CD14-positive monocyte (primary cell): ENCODE results near the gene MAPK12. TPM values are rescaled to one million over a fixed set of nuclear protein-coding genes. Genes with fewer than 3 reads are reported as not detected.

Experiments used
- DNase-seq, 3 donors: peaks; one replicate each; pipeline ENCODE4 v3.0.0-alpha.2; 2011 to 2022
- H2AFZ ChIP-seq: 2 replicates; pipeline ENCODE4 v1.6.0; 2012; ENCODE audit warnings: mild to moderate bottlenecking, low read depth, low read length, inconsistent platforms; ENCODE audit not compliant: insufficient read depth, poor library complexity, severe bottlenecking
- H3K27ac ChIP-seq, 2 donors: 1 replicate in 1 of 2; 2 replicates in 1 of 2; pipeline ENCODE4 v1.5.1; 2012 to 2013; ENCODE audit warnings: low read length in 2 of 2, control low read depth in 1 of 2, inconsistent platforms in 1 of 2, low read depth in 1 of 2, mild to moderate bottlenecking in 1 of 2
- H3K27me3 ChIP-seq, 2 donors: one replicate each; pipeline versions ENCODE4 v1.6.0 to v1.6.1; 2011 to 2013; ENCODE audit warnings: low read length in 2 of 2; ENCODE audit not compliant: control insufficient read depth in 2 of 2, insufficient read depth in 2 of 2
- H3K36me3 ChIP-seq, 2 donors: replicated peaks in 1 of 2; 1 replicate in 1 of 2; 2 replicates in 1 of 2; pipeline versions ENCODE4 v1.5.1 to v1.6.1; 2012 to 2013; ENCODE audit warnings: low read length in 2 of 2, control low read depth in 1 of 2, inconsistent platforms in 1 of 2, mild to moderate bottlenecking in 1 of 2; ENCODE audit not compliant: insufficient read depth in 2 of 2, control insufficient read depth in 1 of 2
- H3K4me1 ChIP-seq, 2 donors: 1 replicate in 1 of 2; 2 replicates in 1 of 2; pipeline versions ENCODE4 v1.5.1 to v1.6.1; 2012 to 2013; ENCODE audit warnings: low read length in 2 of 2, control low read depth in 1 of 2, inconsistent platforms in 1 of 2, mild to moderate bottlenecking in 1 of 2, moderate library complexity in 1 of 2; ENCODE audit not compliant: insufficient read depth in 2 of 2, control insufficient read depth in 1 of 2
- H3K4me2 ChIP-seq: replicated peaks from 2 replicates; pipeline ENCODE3; 2012; ENCODE audit warnings: low read length, moderate library complexity, mild to moderate bottlenecking; ENCODE audit not compliant: poor library complexity, severe bottlenecking; ENCODE audit errors: extremely low read depth
- H3K4me3 ChIP-seq, 3 experiments: fragments of 200-600 bp in 1 of 3; sonication (generic) in 1 of 3; replicated peaks in 1 of 3; 1 replicate in 2 of 3; 2 replicates in 1 of 3; pipeline ENCODE4 v1.5.1; 2011 to 2013; ENCODE audit warnings: low read length in 3 of 3, mild to moderate bottlenecking in 3 of 3, control low read depth in 2 of 3, low read depth in 2 of 3, inconsistent platforms in 1 of 3, moderate library complexity in 1 of 3
- H3K79me2 ChIP-seq: 2 replicates; pipeline ENCODE4 v1.6.0; 2012; ENCODE audit warnings: mild to moderate bottlenecking, control low read depth, inconsistent platforms, low read length, moderate library complexity; ENCODE audit not compliant: insufficient read depth
- H3K9ac ChIP-seq: 2 replicates; pipeline ENCODE4 v1.6.0; 2017; ENCODE audit warnings: low read length, mild to moderate bottlenecking; ENCODE audit not compliant: insufficient read depth, poor library complexity, severe bottlenecking
- H3K9me3 ChIP-seq, 2 donors: replicated peaks in 1 of 2; 1 replicate in 1 of 2; 2 replicates in 1 of 2; pipeline versions ENCODE4 v1.5.1 to v1.6.1; 2012 to 2013; ENCODE audit warnings: low read length in 2 of 2, control low read depth in 1 of 2; ENCODE audit not compliant: control insufficient read depth in 1 of 2, insufficient read depth in 1 of 2
- H4K20me1 ChIP-seq: 2 replicates; pipeline ENCODE4 v1.6.0; 2012; ENCODE audit warnings: mild to moderate bottlenecking, low read length, control low read depth, moderate library complexity; ENCODE audit not compliant: insufficient read depth
- H3K27ac Mint-ChIP-seq, 7 donors: one replicate each; pipeline ENCODE4 v1.8.0; 2020; ENCODE audit warnings: mild to moderate bottlenecking in 7 of 7, mixed read lengths in 7 of 7, moderate library complexity in 6 of 7, inconsistent platforms in 2 of 7
- H3K27me3 Mint-ChIP-seq, 3 donors: one replicate each; pipeline ENCODE4 v1.8.0; 2021 to 2022; ENCODE audit warnings: low read depth in 3 of 3, mild to moderate bottlenecking in 3 of 3, mixed read lengths in 3 of 3, moderate library complexity in 3 of 3, inconsistent platforms in 1 of 3
- H3K36me3 Mint-ChIP-seq, 2 donors: one replicate each; pipeline ENCODE4 v1.8.0; 2020; ENCODE audit warnings: mixed read lengths in 2 of 2, inconsistent platforms in 1 of 2, mild to moderate bottlenecking in 1 of 2
- H3K4me1 Mint-ChIP-seq: one replicate; pipeline ENCODE4 v1.8.0; 2020; ENCODE audit warnings: mild to moderate bottlenecking, mixed read lengths
- H3K4me3 Mint-ChIP-seq, 2 donors: one replicate each; pipeline ENCODE4 v1.8.0; 2020; ENCODE audit warnings: mild to moderate bottlenecking in 2 of 2, mixed read lengths in 2 of 2, moderate library complexity in 1 of 2
- H3K9me3 Mint-ChIP-seq, 7 donors: one replicate each; pipeline ENCODE4 v1.8.0; 2020 to 2022; ENCODE audit warnings: mixed read lengths in 7 of 7, mild to moderate bottlenecking in 6 of 7, moderate library complexity in 6 of 7, inconsistent platforms in 2 of 7
- WGBS: methylation state at CpG from one replicate; pipeline ENCODE4 v1.1.5; 2013; ENCODE audit warnings: missing lambda C conversion rate; ENCODE audit not compliant: insufficient coverage; 5-methylcytosine and 5-hydroxymethylcytosine counted together
- intact Hi-C, 2 donors: fragments of 100-400 bp; cut with micrococcal nuclease; formaldehyde crosslinking; loops; one replicate each; pipeline versions ENCODE4 v1.15.0 to v1.15.1; 2023
- polyA plus RNA-seq, 3 donors: library from polyadenylated mRNA; depleted of rRNA in 1 of 3; unstranded in 2 of 3; stranded (reverse) in 1 of 3; fragments of 300-500 nt in 2 of 3; fragments of >200 nt in 1 of 3; fragmentation: Illumina TruSeq in 2 of 3; gene quantifications; 1 replicate in 2 of 3; 2 replicates in 1 of 3; pipeline ENCODE4 v1.2.3, GENCODE V29; 2012 to 2021
- TF ChIP-seq, protein P1 (sequence below): fragments of 200-600 bp; IDR thresholded peaks from one replicate; pipeline ENCODE4 v1.8.0; 2022; ENCODE audit warnings: antibody characterized with exemption, mild to moderate bottlenecking

Gene MAPK12
- polyA plus RNA-seq, 3 donors: 0.06 to 3.2 (median 0.13) TPM

DNA sequence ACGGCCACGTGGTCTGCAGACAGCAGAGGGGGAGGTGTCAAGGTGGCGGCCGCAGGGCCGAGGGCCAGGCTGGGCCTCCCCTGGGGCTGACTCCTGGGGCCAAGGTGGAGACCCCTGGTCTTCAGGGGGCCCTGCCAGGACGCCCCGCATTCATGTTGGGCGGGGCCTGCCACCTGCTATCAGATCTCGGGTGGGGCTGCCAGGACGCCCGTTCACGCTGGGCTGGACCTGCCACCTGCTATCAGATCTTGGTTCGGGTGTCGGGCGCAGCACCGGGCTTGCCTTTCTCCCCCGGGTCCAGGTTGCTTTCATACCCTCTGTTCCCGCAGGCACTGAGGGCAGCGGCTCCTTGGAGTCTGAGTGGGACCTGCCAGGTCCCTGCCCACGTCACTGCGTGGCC lies 24.8 kb upstream of the MAPK12 start:
- H3K79me2 ChIP-seq: peaks cover 56% of the 10 kb centered on the region
- WGBS: 95% methylated on average over 20 of the region's 21 CpGs
- H4K20me1 ChIP-seq: peaks cover 100% of the 10 kb centered on the region
- no peak for DNase-seq
- H3K27me3 Mint-ChIP-seq: peaks cover 0 to 2% (median 0%) of the 10 kb centered on the region in 3 donors
- H3K27me3 ChIP-seq: no peaks in the 10 kb centered on the region
- no peak overlapping the region for H3K9ac ChIP-seq
- no peaks in the 10 kb centered on the region for H3K9me3 ChIP-seq
- no peak overlapping the region for H3K4me3 ChIP-seq
- H3K4me1 Mint-ChIP-seq: peaks cover 1% of the 10 kb centered on the region
- H3K9me3 Mint-ChIP-seq: no peaks in the 10 kb centered on the region
- intact Hi-C loops: no loop called here
- peaks cover 94 to 98% of the 10 kb centered on the region in 2 donors for H3K36me3 ChIP-seq
- no peak overlapping the region for H2AFZ ChIP-seq
- TF ChIP-seq, protein P1, sequence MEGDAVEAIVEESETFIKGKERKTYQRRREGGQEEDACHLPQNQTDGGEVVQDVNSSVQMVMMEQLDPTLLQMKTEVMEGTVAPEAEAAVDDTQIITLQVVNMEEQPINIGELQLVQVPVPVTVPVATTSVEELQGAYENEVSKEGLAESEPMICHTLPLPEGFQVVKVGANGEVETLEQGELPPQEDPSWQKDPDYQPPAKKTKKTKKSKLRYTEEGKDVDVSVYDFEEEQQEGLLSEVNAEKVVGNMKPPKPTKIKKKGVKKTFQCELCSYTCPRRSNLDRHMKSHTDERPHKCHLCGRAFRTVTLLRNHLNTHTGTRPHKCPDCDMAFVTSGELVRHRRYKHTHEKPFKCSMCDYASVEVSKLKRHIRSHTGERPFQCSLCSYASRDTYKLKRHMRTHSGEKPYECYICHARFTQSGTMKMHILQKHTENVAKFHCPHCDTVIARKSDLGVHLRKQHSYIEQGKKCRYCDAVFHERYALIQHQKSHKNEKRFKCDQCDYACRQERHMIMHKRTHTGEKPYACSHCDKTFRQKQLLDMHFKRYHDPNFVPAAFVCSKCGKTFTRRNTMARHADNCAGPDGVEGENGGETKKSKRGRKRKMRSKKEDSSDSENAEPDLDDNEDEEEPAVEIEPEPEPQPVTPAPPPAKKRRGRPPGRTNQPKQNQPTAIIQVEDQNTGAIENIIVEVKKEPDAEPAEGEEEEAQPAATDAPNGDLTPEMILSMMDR: no peak
- no peak overlapping the region for H3K27ac ChIP-seq
- peaks cover 53 to 82% of the 10 kb centered on the region in 2 donors for H3K36me3 Mint-ChIP-seq
- H3K4me2 ChIP-seq: no peak overlapping the region
- H3K27ac Mint-ChIP-seq: peak overlapping the region in 1 of 7 donors; percentile 26
- no peak overlapping the region for H3K4me3 Mint-ChIP-seq
- no peaks in the 10 kb centered on the region for H3K4me1 ChIP-seq

DNA sequence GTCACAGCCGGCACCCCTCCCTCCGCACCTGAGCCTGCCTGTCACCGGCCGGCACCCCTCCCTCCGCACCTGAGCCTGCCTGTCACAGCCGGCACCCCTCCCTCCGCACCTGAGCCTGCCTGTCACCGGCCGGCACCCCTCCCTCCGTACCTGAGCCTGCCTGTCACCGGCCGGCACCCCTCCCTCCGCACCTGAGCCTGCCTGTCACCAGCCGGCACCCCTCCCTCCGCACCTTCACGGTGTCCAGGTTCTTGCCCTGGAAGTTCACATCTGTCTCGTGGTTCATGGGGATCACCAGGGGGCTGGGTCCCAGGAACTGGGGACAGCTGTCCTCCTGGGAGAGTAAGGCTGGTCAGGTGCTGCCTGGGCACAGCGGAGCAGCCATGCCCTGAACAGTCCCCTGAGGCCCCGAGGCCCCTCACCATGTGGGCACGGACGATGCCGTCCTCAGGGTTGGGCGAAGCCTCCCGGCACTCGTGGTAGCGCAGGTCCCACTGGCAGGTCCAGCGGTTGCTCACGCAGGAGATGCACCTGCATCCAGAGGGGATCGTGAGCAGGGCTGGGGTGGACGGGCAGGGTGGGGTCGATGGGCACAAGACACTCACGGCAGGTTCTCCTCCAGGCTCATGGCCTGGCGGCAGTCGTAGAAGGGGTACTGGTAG lies 24.2 kb upstream of the MAPK12 start:
- H2AFZ ChIP-seq: no peak overlapping the region
- Mint-ChIP-seq H3K36me3 (peaks cover 54 to 82% of the 10 kb centered on the region in 2 donors), H3K4me3 (no peak overlapping the region), H3K9me3 (no peaks in the 10 kb centered on the region), H3K4me1 (no peaks in the 10 kb centered on the region), H3K27ac (peak overlapping the region in 1 of 7 donors; percentile 26), H3K27me3 (peaks cover 0 to 2% (median 0%) of the 10 kb centered on the region in 3 donors)
- H3K36me3 ChIP-seq: peaks cover 94 to 98% of the 10 kb centered on the region in 2 donors
- H3K4me2 ChIP-seq: no peak overlapping the region
- no peak overlapping the region for H3K9ac ChIP-seq
- H3K4me3 ChIP-seq: no peak overlapping the region
- intact Hi-C loops: no loop called here
- H4K20me1 ChIP-seq: peaks cover 100% of the 10 kb centered on the region
- 98% methylated on average over 27 of the region's 34 CpGs for WGBS
- no peak overlapping the region for H3K27ac ChIP-seq
- no peaks in the 10 kb centered on the region for H3K4me1 ChIP-seq
- H3K79me2 ChIP-seq: peaks cover 50% of the 10 kb centered on the region
- DNase-seq: no peak
- H3K9me3 ChIP-seq: no peaks in the 10 kb centered on the region
- no peaks in the 10 kb centered on the region for H3K27me3 ChIP-seq
- TF ChIP-seq, protein P1: no peak
